ENCODE measurements around the gene COA6.
A peak's percentile ranks its signal among the peaks of the same experiment; 100 is the strongest.

The COA6 gene

GRCh38 chr1:234427950-234428646, 54.8 kb downstream of the COA6 start:
- ATAC-seq (no peak), DNase-seq (ENCODE audit: low spot score in 2 of 2) (no peak)
- H3K4me1 Mint-ChIP-seq: no peaks in the 10 kb centered on the region
- H3K4me3 Mint-ChIP-seq: no peak overlapping the region
- H3K27ac Mint-ChIP-seq: no peak overlapping the region
- H3K36me3 Mint-ChIP-seq: peaks cover 89% of the 10 kb centered on the region
- H3K9me3 Mint-ChIP-seq: no peaks in the 10 kb centered on the region

- DNase-seq (ENCODE audit: low spot score in 2 of 2) (no peak), ATAC-seq (no peak)
- Mint-ChIP-seq H3K4me3 (no peak overlapping the region), H3K9me3 (no peaks in the 10 kb centered on the region), H3K36me3 (peaks cover 87% of the 10 kb centered on the region), H3K4me1 (peaks cover 7% of the 10 kb centered on the region), H3K27ac (no peak overlapping the region)
Observed at GRCh38 chr1:234429434-234429806, 56.2 kb downstream of the COA6 start.

GRCh38 chr1:234430691-234431090, 57.4 kb downstream of the COA6 start:
- Mint-ChIP-seq H3K9me3 (no peaks in the 10 kb centered on the region), H3K36me3 (peaks cover 85% of the 10 kb centered on the region), H3K4me3 (no peak overlapping the region), H3K27ac (no peak overlapping the region), H3K4me1 (peaks cover 7% of the 10 kb centered on the region)
- ATAC-seq: no peak
- no peak for DNase-seq (ENCODE audit: low spot score in 2 of 2)

GRCh38 chr1:234431255-234431654, 58.0 kb downstream of the COA6 start:
- H3K27ac Mint-ChIP-seq: no peak overlapping the region
- H3K4me1 Mint-ChIP-seq: peaks cover 7% of the 10 kb centered on the region
- ATAC-seq (no peak), DNase-seq (ENCODE audit: low spot score in 2 of 2) (no peak)
- H3K4me3 Mint-ChIP-seq: no peak overlapping the region
- H3K36me3 Mint-ChIP-seq: peaks cover 84% of the 10 kb centered on the region
- no peaks in the 10 kb centered on the region for H3K9me3 Mint-ChIP-seq

- Mint-ChIP-seq H3K36me3 (peaks cover 63% of the 10 kb centered on the region), H3K4me1 (peaks cover 7% of the 10 kb centered on the region), H3K9me3 (no peaks in the 10 kb centered on the region), H3K27ac (no peak overlapping the region), H3K4me3 (no peak overlapping the region)
- DNase-seq (ENCODE audit: low spot score in 2 of 2) (no peak), ATAC-seq (peak; percentile 86)
Observed at GRCh38 chr1:234433563-234434285, 60.5 kb downstream of the COA6 start.
